Endothelial cell of umbilical vein (primary cell): ENCODE measurements around the gene CCDC15. TPM values are rescaled to one million over a fixed set of nuclear protein-coding genes. Genes with fewer than 3 reads are reported as not detected.

ENCODE experiments used
- BruUV-seq: library from RNA; stranded (reverse); fragments of 400-500 nt; replicated peaks from 2 replicates; lab custom pipeline; 2021; lab: Mats Ljungman, UMichigan
- CTCF ChIA-PET: fragments of 300-600, 350-600 bp; sonication (Branson Sonifier 250); formaldehyde crosslinking; loops from one replicate; lab custom pipeline; 2021; ENCODE audit warnings: antibody characterized with exemption, inconsistent platforms; lab: Charles Lee
- POLR2A ChIA-PET: fragments of 300-600, 350-600 bp; sonication (Branson Sonifier 250); formaldehyde crosslinking; loops from one replicate; lab custom pipeline; 2021; ENCODE audit warnings: antibody characterized with exemption, inconsistent platforms; lab: Charles Lee
- DNase-seq: peaks from one replicate; pipeline ENCODE4 v3.0.0-alpha.2; 2011; ENCODE audit warnings: low read depth, low spot score
- FAIRE-seq: peaks from 2 replicates; lab custom pipeline; 2011; peaks lifted over from hg19 to GRCh38; lab: Jason Lieb, UNC
- H2AFZ ChIP-seq: 2 replicates; pipeline ENCODE4 v1.6.0; 2012; ENCODE audit warnings: low read depth, low read length, control low read depth, inconsistent platforms
- H3K27ac ChIP-seq: 2 replicates; pipeline ENCODE4 v1.5.1; 2011; ENCODE audit warnings: low read depth, mild to moderate bottlenecking, control low read depth, low read length, moderate library complexity; ENCODE audit not compliant: insufficient read depth
- H3K27me3 ChIP-seq, 2 experiments: 2 replicates each; pipeline versions ENCODE4 v1.6.0 to v1.6.1; 2011; ENCODE audit warnings: low read length in 2 of 2, mixed read lengths in 1 of 2; ENCODE audit not compliant: control insufficient read depth in 2 of 2, insufficient read depth in 2 of 2
- H3K36me3 ChIP-seq, 2 experiments: 2 replicates in 1 of 2; 3 replicates in 1 of 2; pipeline ENCODE4 v1.5.1; 2011; ENCODE audit warnings: low read length in 2 of 2, mild to moderate bottlenecking in 1 of 2, moderate library complexity in 1 of 2; ENCODE audit not compliant: control insufficient read depth in 2 of 2, insufficient read depth in 2 of 2; ENCODE audit errors: extremely low read depth in 1 of 2
- H3K4me1 ChIP-seq: 3 replicates; pipeline ENCODE4 v1.5.1; 2011; ENCODE audit warnings: mild to moderate bottlenecking, low read length; ENCODE audit not compliant: control insufficient read depth, insufficient read depth; ENCODE audit errors: extremely low read depth
- H3K4me2 ChIP-seq: 2 replicates; pipeline ENCODE4 v1.6.1; 2011; ENCODE audit warnings: low read length, control low read depth, mixed read lengths; ENCODE audit not compliant: insufficient read depth
- H3K4me3 ChIP-seq, 3 experiments: fragments of 200-600 bp in 1 of 3; sonication (generic), shearing (Covaris generic) in 1 of 3; replicated peaks in 1 of 3; 2 replicates each; pipeline ENCODE4 v1.5.1; 2011 to 2016; ENCODE audit warnings: control low read depth in 3 of 3, low read length in 3 of 3, mild to moderate bottlenecking in 2 of 3, inconsistent platforms in 1 of 3, low read depth in 1 of 3, moderate library complexity in 1 of 3; ENCODE audit not compliant: insufficient read depth in 1 of 3
- H3K79me2 ChIP-seq: 2 replicates; pipeline ENCODE4 v1.6.0; 2012; ENCODE audit warnings: low read length, inconsistent platforms; ENCODE audit not compliant: control insufficient read depth, insufficient read depth
- H3K9ac ChIP-seq: replicated peaks from 2 replicates; pipeline ENCODE3; 2011; ENCODE audit warnings: low read length, control low read depth; ENCODE audit not compliant: insufficient read depth; ENCODE audit errors: extremely low read depth
- H3K9me1 ChIP-seq: replicated peaks from 3 replicates; pipeline ENCODE4 v1.6.0; 2011; ENCODE audit warnings: mild to moderate bottlenecking, low read length; ENCODE audit not compliant: control insufficient read depth, insufficient read depth; ENCODE audit errors: extremely low read depth
- H3K9me3 ChIP-seq: replicated peaks from 2 replicates; pipeline ENCODE4 v1.5.1; 2012; ENCODE audit warnings: low read length, inconsistent platforms; ENCODE audit not compliant: control insufficient read depth, insufficient read depth
- H4K20me1 ChIP-seq: replicated peaks from 2 replicates; pipeline ENCODE3; 2011; ENCODE audit warnings: mild to moderate bottlenecking, low read length; ENCODE audit not compliant: control insufficient read depth, insufficient read depth; ENCODE audit errors: extremely low read depth
- CTCF ChIP-seq, 2 donors: IDR thresholded peaks; 1 replicate in 1 of 2; 2 replicates in 1 of 2; pipeline ENCODE4 v1.5.1; 2011; ENCODE audit warnings: low read length in 2 of 2, mild to moderate bottlenecking in 2 of 2, moderate library complexity in 2 of 2, control low read depth in 1 of 2, inconsistent platforms in 1 of 2, low read depth in 1 of 2; ENCODE audit not compliant: insufficient read depth in 1 of 2; ENCODE audit errors: extremely low read depth in 1 of 2
- EZH2 ChIP-seq: IDR thresholded peaks from 2 replicates; pipeline ENCODE4 v1.6.1; 2012; ENCODE audit warnings: borderline replicate concordance, low read depth, mild to moderate bottlenecking, moderate library complexity, low read length, inconsistent platforms; ENCODE audit not compliant: severe bottlenecking
- FOS ChIP-seq: IDR thresholded peaks from 2 replicates; pipeline ENCODE4 v1.6.1; 2011; ENCODE audit warnings: mild to moderate bottlenecking, low read length, moderate library complexity, borderline replicate concordance; ENCODE audit not compliant: insufficient read depth
- GATA2 ChIP-seq: IDR thresholded peaks from 2 replicates; pipeline ENCODE4 v1.7.0; 2011; ENCODE audit warnings: low read depth, mild to moderate bottlenecking, moderate library complexity, mixed read lengths, low read length; ENCODE audit not compliant: insufficient read length, insufficient read depth
- JUN ChIP-seq: IDR thresholded peaks from 2 replicates; pipeline ENCODE4 v1.6.1; 2011; ENCODE audit warnings: borderline replicate concordance, low read depth; ENCODE audit not compliant: insufficient read length, insufficient read depth
- MAX ChIP-seq: IDR thresholded peaks from 2 replicates; pipeline ENCODE4 v1.6.1; 2011; ENCODE audit not compliant: insufficient read depth, insufficient read length
- MYC ChIP-seq: IDR thresholded peaks from one replicate; pipeline ENCODE4 v1.6.1; 2011; ENCODE audit warnings: mild to moderate bottlenecking, low read depth, low read length
- POLR2A ChIP-seq: IDR thresholded peaks from 2 replicates; pipeline ENCODE4 v1.6.1; 2012; ENCODE audit warnings: low read depth, mild to moderate bottlenecking, control low read depth, low read length
- POLR2AphosphoS5 ChIP-seq: IDR thresholded peaks from 2 replicates; pipeline ENCODE4 v1.6.1; 2012; ENCODE audit warnings: low read depth, mild to moderate bottlenecking, control low read depth, low read length, moderate library complexity; ENCODE audit not compliant: insufficient read depth
- dilution Hi-C: fragments of 300-500 bp; cut with MboI; formaldehyde crosslinking; loops from one replicate; pipeline ENCODE4 v1.15.0; 2019; ENCODE audit warnings: low sequenced_read_pairs; ENCODE audit not compliant: extremely low pct_ligation_motif_present
- intact Hi-C: fragments of 100-400 bp; cut with micrococcal nuclease; formaldehyde crosslinking; loops from one replicate; pipeline ENCODE4 v1.10.0; 2022
- polyA plus RNA-seq, 4 experiments: library from polyadenylated mRNA; depleted of rRNA in 3 of 4; stranded (reverse) in 3 of 4; unstranded in 1 of 4; fragments of >200 nt; gene quantifications; 2 replicates each; pipeline versions ENCODE4 v1.2.1 to v1.2.3, GENCODE V29; 2011 to 2012; ENCODE audit warnings: missing spikeins in 1 of 4
- total RNA-seq: library from RNA; stranded (reverse); gene quantifications from 2 replicates; pipeline ENCODE4 v1.2.3, GENCODE V29; 2021

The CCDC15 gene
- total and polyA plus RNA-seq, 2 donors (not counting 3 experiments of a cell fraction or from before 2014, with no cell fraction given), result 0.75 to 3.8 TPM

DNA sequence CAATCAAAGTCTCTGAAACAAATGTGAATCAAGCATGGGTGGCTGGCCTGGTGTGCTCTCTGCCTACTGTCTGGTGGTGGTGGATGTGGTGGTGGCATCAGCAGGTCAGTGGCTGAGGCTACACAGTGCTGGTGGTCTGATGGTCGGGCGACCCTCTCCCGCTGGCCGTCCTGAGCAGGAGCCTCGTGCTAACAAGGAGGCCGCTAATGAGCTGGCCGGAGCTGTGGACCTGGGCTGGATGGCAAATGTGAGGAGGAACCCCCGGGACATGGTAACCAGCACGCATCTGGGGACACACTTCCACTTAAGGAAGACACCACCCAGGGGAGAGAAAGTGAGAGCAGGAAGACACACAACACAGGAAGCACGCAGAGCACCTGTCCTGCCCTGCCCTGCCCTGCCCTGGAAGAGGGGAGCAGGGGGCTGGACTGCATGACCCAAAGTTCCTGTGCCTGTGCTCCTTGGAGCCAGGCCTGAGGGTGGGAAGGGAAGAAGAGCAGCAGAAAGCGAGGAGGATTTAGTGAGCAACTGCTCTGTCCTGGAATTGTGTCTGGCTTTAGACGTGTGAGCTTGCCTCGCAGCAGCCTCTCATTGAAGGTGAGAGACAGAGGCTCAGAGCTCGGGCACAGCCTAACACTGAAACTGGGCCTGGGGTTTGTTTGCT lies 132.8 kb downstream of the CCDC15 start:
- no peaks in the 10 kb centered on the region for H3K36me3 ChIP-seq
- BruUV-seq, result no TSS peak
- no peaks in the 10 kb centered on the region for H3K9me1 ChIP-seq
- ChIA-PET POLR2A (no interaction called here), CTCF (interaction anchor here (1.0 to 1.4 kb wide), 2 partner anchors 8 to 56 kb away, joined by 3 to 5 read pairs; no protein-coding TSS in a partner anchor)
- no peak overlapping the region for H3K9ac ChIP-seq
- no peak overlapping the region for H3K4me2 ChIP-seq
- DNase-seq (no peak), FAIRE-seq (no peak)
- H3K27ac ChIP-seq, result no peak overlapping the region
- TF ChIP-seq GATA2, result no peak
- no peak for TF ChIP-seq FOS
- no peak for TF ChIP-seq MYC
- TF ChIP-seq JUN, result no peak
- no peak for TF ChIP-seq EZH2
- TF ChIP-seq CTCF (IDR thresholded peaks at IDR 0.05; ENCODE audit: extremely low read depth in 1 of 2, insufficient read depth in 1 of 2, low read depth in 1 of 2, low read length in 2 of 2), result no peak
- no peak for TF ChIP-seq MAX
- TF ChIP-seq POLR2AphosphoS5, result no peak
- no peak for TF ChIP-seq POLR2A
- no peak overlapping the region for H3K4me3 ChIP-seq
- H3K27me3 ChIP-seq, result no peaks in the 10 kb centered on the region
- dilution Hi-C loops (no loop called here), intact Hi-C loops (no loop called here)
- no peaks in the 10 kb centered on the region for H3K79me2 ChIP-seq
- no peaks in the 10 kb centered on the region for H3K9me3 ChIP-seq
- H3K4me1 ChIP-seq, result peaks cover 21% of the 10 kb centered on the region
- no peaks in the 10 kb centered on the region for H4K20me1 ChIP-seq
- no peak overlapping the region for H2AFZ ChIP-seq
